H9 (cell line): ENCODE measurements around the gene ANKZF1. TPM values are rescaled to one million over a fixed set of nuclear protein-coding genes. Genes with fewer than 3 reads are reported as not detected.

Experiments used
- DNase-seq: peaks from one replicate; pipeline ENCODE4 v3.0.0-alpha.2; 2017
- H2AFZ ChIP-seq: one replicate; pipeline ENCODE4 v1.6.1; 2013; ENCODE audit warnings: mild to moderate bottlenecking, low read length, control low read depth, moderate library complexity
- H2AK5ac ChIP-seq: 2 replicates; pipeline ENCODE4 v1.6.1; 2013; ENCODE audit warnings: low read length, control low read depth, mixed read lengths; ENCODE audit not compliant: insufficient read length
- H2BK120ac ChIP-seq: one replicate; pipeline ENCODE4 v1.6.1; 2013; ENCODE audit warnings: low read depth, mild to moderate bottlenecking, low read length, control low read depth, inconsistent platforms; ENCODE audit not compliant: poor library complexity, severe bottlenecking
- H2BK12ac ChIP-seq: 2 replicates; pipeline ENCODE4 v1.6.1; 2013; ENCODE audit warnings: low read length, control low read depth, mixed read lengths, low read depth; ENCODE audit not compliant: insufficient read length
- H2BK15ac ChIP-seq: 2 replicates; pipeline ENCODE4 v1.6.1; 2013; ENCODE audit warnings: low read depth, low read length, control low read depth
- H2BK20ac ChIP-seq: one replicate; pipeline ENCODE4 v1.6.1; 2013; ENCODE audit warnings: low read depth, mild to moderate bottlenecking, low read length, control low read depth, inconsistent platforms; ENCODE audit not compliant: poor library complexity, severe bottlenecking
- H2BK5ac ChIP-seq: 2 replicates; pipeline ENCODE4 v1.6.1; 2013; ENCODE audit warnings: low read length, control low read depth, mixed read lengths; ENCODE audit not compliant: insufficient read length
- H3K14ac ChIP-seq: 2 replicates; pipeline ENCODE4 v1.6.1; 2013; ENCODE audit warnings: low read length, control low read depth; ENCODE audit not compliant: insufficient read depth
- H3K18ac ChIP-seq: 2 replicates; pipeline ENCODE4 v1.6.1; 2013; ENCODE audit warnings: low read depth, mild to moderate bottlenecking, mixed read lengths, low read length, control low read depth; ENCODE audit not compliant: insufficient read length
- H3K23ac ChIP-seq: 2 replicates; pipeline ENCODE4 v1.6.1; 2013; ENCODE audit warnings: low read length, control low read depth, mixed read lengths, low read depth; ENCODE audit not compliant: insufficient read length
- H3K23me2 ChIP-seq: 2 replicates; pipeline ENCODE4 v1.6.1; 2013; ENCODE audit warnings: low read depth, mild to moderate bottlenecking, mixed read lengths, low read length, control low read depth; ENCODE audit not compliant: insufficient read length, poor library complexity, severe bottlenecking
- H3K27ac ChIP-seq: 2 replicates; pipeline ENCODE4 v1.5.1; 2013; ENCODE audit warnings: low read length, control low read depth, mixed read lengths, low read depth; ENCODE audit not compliant: insufficient read length
- H3K27me3 ChIP-seq: 2 replicates; pipeline ENCODE4 v1.6.1; 2013; ENCODE audit warnings: low read length, control low read depth, inconsistent platforms; ENCODE audit not compliant: insufficient read depth
- H3K4ac ChIP-seq: 2 replicates; pipeline ENCODE4 v1.6.1; 2013; ENCODE audit warnings: low read depth, mild to moderate bottlenecking, control low read depth, inconsistent platforms, low read length, moderate library complexity
- H3K4me1 ChIP-seq: 2 replicates; pipeline ENCODE4 v1.6.1; 2013; ENCODE audit warnings: low read length, control low read depth, inconsistent platforms; ENCODE audit not compliant: insufficient read depth
- H3K4me2 ChIP-seq: 2 replicates; pipeline ENCODE4 v1.6.1; 2013; ENCODE audit warnings: low read length, control low read depth, mixed read lengths; ENCODE audit not compliant: insufficient read length, insufficient read depth
- H3K56ac ChIP-seq: 2 replicates; pipeline ENCODE4 v1.6.1; 2013; ENCODE audit warnings: low read depth, mild to moderate bottlenecking, mixed read lengths, low read length, control low read depth; ENCODE audit not compliant: insufficient read length
- H3K79me1 ChIP-seq: 2 replicates; pipeline ENCODE4 v1.6.1; 2013; ENCODE audit warnings: low read depth, mild to moderate bottlenecking, moderate library complexity, low read length, control low read depth, inconsistent platforms; ENCODE audit not compliant: insufficient read depth, poor library complexity, severe bottlenecking
- H3K79me2 ChIP-seq: 2 replicates; pipeline ENCODE4 v1.6.1; 2013; ENCODE audit warnings: low read length, control low read depth, inconsistent platforms; ENCODE audit not compliant: insufficient read depth
- H3K9ac ChIP-seq: 2 replicates; pipeline ENCODE4 v1.6.1; 2013; ENCODE audit warnings: low read length, control low read depth, mixed read lengths; ENCODE audit not compliant: insufficient read length; ENCODE audit errors: extremely low read depth
- H3K9me3 ChIP-seq: one replicate; pipeline ENCODE4 v1.6.1; 2013; ENCODE audit warnings: low read depth, low read length, inconsistent platforms; ENCODE audit not compliant: control insufficient read depth
- H3T11ph ChIP-seq: one replicate; pipeline ENCODE4 v1.6.1; 2013; ENCODE audit warnings: mild to moderate bottlenecking, low read length, control low read depth, inconsistent platforms
- H4K20me1 ChIP-seq: one replicate; pipeline ENCODE4 v1.6.1; 2013; ENCODE audit not compliant: control insufficient read depth, insufficient read length, insufficient read depth
- H4K5ac ChIP-seq: 2 replicates; pipeline ENCODE4 v1.6.1; 2013; ENCODE audit warnings: low read depth, mild to moderate bottlenecking, mixed read lengths, low read length, control low read depth; ENCODE audit not compliant: insufficient read length
- H4K8ac ChIP-seq: replicated peaks from 2 replicates; pipeline ENCODE4 v1.6.1; 2013; ENCODE audit warnings: low read length, control low read depth, mixed read lengths, low read depth; ENCODE audit not compliant: insufficient read length
- H4K91ac ChIP-seq: 2 replicates; pipeline ENCODE4 v1.6.1; 2013; ENCODE audit warnings: low read depth, mild to moderate bottlenecking, moderate library complexity, mixed read lengths, low read length, control low read depth; ENCODE audit not compliant: insufficient read length
- H3K27ac Mint-ChIP-seq, 3 experiments: 2 replicates in 2 of 3; 3 replicates in 1 of 3; pipeline ENCODE4 v1.8.0; 2020 to 2021; ENCODE audit warnings: mixed read lengths in 3 of 3, mild to moderate bottlenecking in 1 of 3, moderate library complexity in 1 of 3
- H3K27me3 Mint-ChIP-seq: 2 replicates; pipeline ENCODE4 v1.8.0; 2021; ENCODE audit warnings: low read depth, mild to moderate bottlenecking, moderate library complexity, mixed read lengths
- H3K36me3 Mint-ChIP-seq, 3 experiments: 2 replicates in 2 of 3; 3 replicates in 1 of 3; pipeline ENCODE4 v1.8.0; 2020 to 2021; ENCODE audit warnings: low read depth in 3 of 3, mixed read lengths in 3 of 3; ENCODE audit not compliant: insufficient read depth in 1 of 3
- H3K4me1 Mint-ChIP-seq, 2 experiments: 2 replicates each; pipeline ENCODE4 v1.8.0; 2020; ENCODE audit warnings: mixed read lengths in 2 of 2
- H3K4me3 Mint-ChIP-seq, 2 experiments: 2 replicates in 1 of 2; 3 replicates in 1 of 2; pipeline ENCODE4 v1.8.0; 2020 to 2021; ENCODE audit warnings: mild to moderate bottlenecking in 2 of 2, mixed read lengths in 2 of 2, moderate library complexity in 1 of 2
- H3K9me3 Mint-ChIP-seq, 2 experiments: 2 replicates in 1 of 2; 3 replicates in 1 of 2; pipeline ENCODE4 v1.8.0; 2020; ENCODE audit warnings: mild to moderate bottlenecking in 2 of 2, mixed read lengths in 2 of 2, moderate library complexity in 1 of 2
- WGBS: extraction: QIAGEN DNeasy Blood & Tissue Kit; methylation state at CpG from one replicate; pipeline ENCODE4 v1.1.7; 2013; ENCODE audit warnings: missing lambda C conversion rate, low lambda C conversion rate, mixed read lengths; ENCODE audit not compliant: insufficient read length; ENCODE audit errors: extremely low coverage; 5-methylcytosine and 5-hydroxymethylcytosine counted together
- total RNA-seq: library from RNA; stranded (reverse); gene quantifications from 2 replicates; pipeline ENCODE4 v1.2.1, GENCODE V29; 2021
- TF ChIP-seq, protein P1 (sequence below): fragments of 200-600 bp; sonication (generic); conservative IDR thresholded peaks from 3 replicates; pipeline ENCODE4 v1.8.0; 2021; ENCODE audit warnings: antibody characterized with exemption, mild to moderate bottlenecking

The ANKZF1 gene
- total RNA-seq, 1 experiment from 2014 or later, result 55.4 TPM

DNA sequence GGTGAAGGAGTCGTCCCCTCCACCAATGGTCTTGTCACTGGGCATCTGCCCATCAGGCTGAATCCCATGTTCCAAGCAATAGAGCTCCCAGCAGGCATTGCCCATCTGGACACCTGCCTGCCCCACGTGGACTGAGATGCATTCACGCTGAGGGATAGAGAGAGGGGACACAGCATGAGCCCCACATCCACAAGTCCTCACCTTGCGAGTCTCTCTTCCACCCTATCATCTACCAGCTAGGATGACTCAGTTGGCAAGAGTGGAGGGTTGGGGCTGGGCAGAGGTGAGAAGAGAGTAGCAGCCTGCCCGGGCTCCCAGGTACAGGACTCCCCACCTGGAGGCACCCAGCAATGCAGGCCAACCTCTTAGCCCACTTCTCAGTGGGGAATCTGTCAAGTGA is 22.5 kb downstream of the ANKZF1 start:
- H3K27ac Mint-ChIP-seq, result no peak overlapping the region

More for the DNA sequence above, 22.5 kb downstream of the ANKZF1 start:
- Histone ChIP-seq H2AK5ac (no peak overlapping the region), H3K18ac (no peak overlapping the region), H4K8ac (no peak overlapping the region), H3K23ac (no peak overlapping the region), H4K20me1 (no peaks in the 10 kb centered on the region), H3K27me3 (peaks cover 21% of the 10 kb centered on the region), H3K4ac (no peak overlapping the region), H2BK15ac (no peak overlapping the region), H3K4me1 (peaks cover 3% of the 10 kb centered on the region; the same call in 1 of the 2 replicates), H3K79me2 (no peaks in the 10 kb centered on the region), H2AFZ (no peak overlapping the region), H3K23me2 (peaks cover 22% of the 10 kb centered on the region), H3K27ac (no peak overlapping the region), H3K56ac (no peak overlapping the region), H4K5ac (no peak overlapping the region), H2BK12ac (no peak overlapping the region), H3K4me2 (peak overlapping the region; percentile 72), H3K14ac (no peak overlapping the region), H2BK20ac (no peak overlapping the region), H3K9me3 (no peaks in the 10 kb centered on the region), H2BK120ac (no peak overlapping the region), H2BK5ac (no peak overlapping the region), H3K79me1 (no peaks in the 10 kb centered on the region), H4K91ac (no peak overlapping the region), H3T11ph (no peak overlapping the region), H3K9ac (no peak overlapping the region)
- WGBS, result no CpG with 5 or more reads among the region's 5 CpGs
- no peak for DNase-seq
- Mint-ChIP-seq H3K36me3 (peaks cover 9 to 24% (median 23%) of the 10 kb centered on the region in 3 experiments; a peak in 6 of 7 replicates), H3K4me1 (peaks cover 28 to 40% of the 10 kb centered on the region in 2 experiments), H3K4me3 (peak overlapping the region; percentile 69 to 88), H3K9me3 (peaks cover 0 to 2% of the 10 kb centered on the region in 2 experiments; a peak in 3 of 5 replicates), H3K27me3 (peaks cover 62% of the 10 kb centered on the region)
- TF ChIP-seq, protein P1, sequence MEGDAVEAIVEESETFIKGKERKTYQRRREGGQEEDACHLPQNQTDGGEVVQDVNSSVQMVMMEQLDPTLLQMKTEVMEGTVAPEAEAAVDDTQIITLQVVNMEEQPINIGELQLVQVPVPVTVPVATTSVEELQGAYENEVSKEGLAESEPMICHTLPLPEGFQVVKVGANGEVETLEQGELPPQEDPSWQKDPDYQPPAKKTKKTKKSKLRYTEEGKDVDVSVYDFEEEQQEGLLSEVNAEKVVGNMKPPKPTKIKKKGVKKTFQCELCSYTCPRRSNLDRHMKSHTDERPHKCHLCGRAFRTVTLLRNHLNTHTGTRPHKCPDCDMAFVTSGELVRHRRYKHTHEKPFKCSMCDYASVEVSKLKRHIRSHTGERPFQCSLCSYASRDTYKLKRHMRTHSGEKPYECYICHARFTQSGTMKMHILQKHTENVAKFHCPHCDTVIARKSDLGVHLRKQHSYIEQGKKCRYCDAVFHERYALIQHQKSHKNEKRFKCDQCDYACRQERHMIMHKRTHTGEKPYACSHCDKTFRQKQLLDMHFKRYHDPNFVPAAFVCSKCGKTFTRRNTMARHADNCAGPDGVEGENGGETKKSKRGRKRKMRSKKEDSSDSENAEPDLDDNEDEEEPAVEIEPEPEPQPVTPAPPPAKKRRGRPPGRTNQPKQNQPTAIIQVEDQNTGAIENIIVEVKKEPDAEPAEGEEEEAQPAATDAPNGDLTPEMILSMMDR, result no peak
